Fibroblast of lung (primary cell): Measurements from ENCODE around the gene GPR42.

Experiments used
- CTCF ChIP-seq, 2 donors: IDR thresholded peaks in 1 of 2; conservative IDR thresholded peaks in 1 of 2; 1 replicate in 1 of 2; 2 replicates in 1 of 2; pipeline ENCODE4 v1.5.1; 2011 to 2012; ENCODE audit warnings: low read length in 2 of 2, control low read depth in 1 of 2, inconsistent platforms in 1 of 2, low read depth in 1 of 2, mild to moderate bottlenecking in 1 of 2
- EZH2 ChIP-seq: IDR thresholded peaks from 2 replicates; pipeline ENCODE4 v1.5.1; 2012; ENCODE audit warnings: low read length, control low read depth, mild to moderate bottlenecking; ENCODE audit errors: missing control alignments

- TF ChIP-seq EZH2, result no peak
- no peak for TF ChIP-seq CTCF (conservative IDR thresholded peaks at IDR 0.05 in 1 of 2, IDR thresholded peaks at IDR 0.05 in 1 of 2; ENCODE audit: low read depth in 1 of 2, low read length in 2 of 2)
These were observed 39.2 kb upstream of the GPR42 start for GRCh38 chr19:35331551-35332214.
